ENCODE results near the gene VSX2.

VSX2 gene

GRCh38 chr14:74302634-74303569, 63.7 kb downstream of the VSX2 start, which contains the start of gene ABCD4:
Gene ABCD4, minus strand, starts transcription at chr14:74302934. Its CDS starts 22 bp downstream, at chr14:74302912.
- DNase-seq, result peak; percentile 94

- DNase-seq, result no peak
Observed at GRCh38 chr14:74308695-74309094, 69.4 kb downstream of the VSX2 start.

DNA sequence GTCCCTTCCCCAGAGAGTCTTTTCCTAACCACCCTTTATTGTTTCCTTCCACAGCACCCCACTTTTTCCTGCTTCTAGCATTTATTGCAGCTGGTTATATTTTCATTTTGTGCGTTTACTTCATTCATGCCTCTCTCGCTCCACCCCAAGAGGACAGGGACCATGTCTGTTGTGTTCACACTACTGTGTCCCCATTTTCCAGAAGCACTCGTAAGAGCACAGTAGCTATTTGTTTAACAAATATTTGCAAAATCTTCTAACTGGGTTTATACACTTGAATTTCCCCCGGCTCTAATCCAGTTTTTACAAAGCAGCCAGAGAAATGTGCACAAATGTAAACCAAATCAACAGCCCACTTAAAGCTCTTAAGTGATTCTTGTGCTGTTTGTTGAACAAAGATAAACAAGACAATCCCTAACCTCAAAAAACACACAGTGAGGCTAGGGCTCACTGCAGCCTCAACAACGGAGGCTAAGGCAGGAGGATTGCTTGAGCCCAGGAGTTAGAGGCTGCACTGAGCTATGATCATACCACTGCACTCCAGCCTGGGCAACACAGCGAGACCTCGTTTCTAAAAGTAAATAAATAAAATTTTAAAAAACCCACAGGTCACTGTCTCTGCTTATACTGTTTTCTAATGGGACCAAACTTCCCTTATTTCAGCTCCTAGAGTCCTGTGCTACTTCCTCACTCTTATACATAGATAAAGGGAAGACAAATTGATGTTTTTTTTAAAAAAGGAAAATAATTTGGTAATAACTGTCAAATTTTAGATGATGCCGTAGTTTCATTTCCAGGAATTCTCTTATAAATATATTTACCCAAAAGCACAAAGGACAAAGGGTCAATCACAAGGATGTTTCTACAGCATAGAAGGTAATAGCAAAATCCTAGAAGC, 70.1 kb downstream of the VSX2 start:
- DNase-seq, result no peak

- DNase-seq, result no peak
Observed at GRCh38 chr14:74312161-74312560, 72.9 kb downstream of the VSX2 start.
